Caco-2 (cell line): ENCODE measurements around the gene SLC2A9. TPM values are rescaled to one million over a fixed set of nuclear protein-coding genes. Genes with fewer than 3 reads are reported as not detected.

ENCODE experiments used
- BruUV-seq: library from RNA; stranded (reverse); fragments of 400-500 nt; replicated peaks from 2 replicates; lab custom pipeline; 2021; lab: Mats Ljungman, UMichigan
- CTCF ChIA-PET: fragments of 300-600 bp; sonication (Branson Sonifier 250); formaldehyde crosslinking; loops from one replicate; lab custom pipeline; 2022; ENCODE audit warnings: antibody characterized with exemption; lab: Charles Lee
- POLR2A ChIA-PET: fragments of 300-600 bp; sonication (Branson Sonifier 250); formaldehyde crosslinking; loops from one replicate; lab custom pipeline; 2022; ENCODE audit warnings: antibody characterized with exemption; lab: Charles Lee
- DNase-seq, 2 experiments: peaks; one replicate each; pipeline versions ENCODE4 v3.0.0 to v3.0.0-alpha.2; 2020 to 2022
- H3K27me3 ChIP-seq: replicated peaks from 2 replicates; pipeline ENCODE4 v1.6.0; 2011; ENCODE audit warnings: low read length; ENCODE audit not compliant: control insufficient read depth, insufficient read depth
- H3K36me3 ChIP-seq: 2 replicates; pipeline ENCODE4 v1.5.1; 2011; ENCODE audit warnings: low read length; ENCODE audit not compliant: control insufficient read depth, insufficient read depth
- H3K4me1 ChIP-seq: fragments of 250-450 bp; sonication (Bioruptor Pico); 2 replicates; pipeline ENCODE4 v1.5.1; 2020; ENCODE audit warnings: mild to moderate bottlenecking
- H3K4me3 ChIP-seq: 2 replicates; pipeline ENCODE4 v1.5.1; 2011; ENCODE audit warnings: low read depth, mild to moderate bottlenecking, control low read depth, low read length
- H3K9me3 ChIP-seq: fragments of 250-450 bp; sonication (Bioruptor Pico); 2 replicates; pipeline ENCODE4 v1.5.1; 2020; ENCODE audit warnings: mild to moderate bottlenecking, moderate library complexity
- H3K27ac Mint-ChIP-seq: one replicate; pipeline ENCODE4 v1.8.0; 2022; ENCODE audit warnings: mixed read lengths; ENCODE audit not compliant: unreplicated experiment
- H3K27me3 Mint-ChIP-seq: one replicate; pipeline ENCODE4 v1.8.0; 2022; ENCODE audit warnings: mixed read lengths; ENCODE audit not compliant: insufficient read depth, unreplicated experiment
- H3K36me3 Mint-ChIP-seq: one replicate; pipeline ENCODE4 v1.8.0; 2022; ENCODE audit warnings: mild to moderate bottlenecking, mixed read lengths; ENCODE audit not compliant: insufficient read depth, unreplicated experiment
- H3K4me1 Mint-ChIP-seq: one replicate; pipeline ENCODE4 v1.8.0; 2022; ENCODE audit warnings: low read depth, mixed read lengths; ENCODE audit not compliant: unreplicated experiment
- H3K4me3 Mint-ChIP-seq: one replicate; pipeline ENCODE4 v1.8.0; 2022; ENCODE audit warnings: mild to moderate bottlenecking, moderate library complexity, mixed read lengths; ENCODE audit not compliant: unreplicated experiment
- H3K9me3 Mint-ChIP-seq: one replicate; pipeline ENCODE4 v1.8.0; 2022; ENCODE audit warnings: mixed read lengths; ENCODE audit not compliant: unreplicated experiment
- intact Hi-C: fragments of 100-400 bp; cut with micrococcal nuclease; formaldehyde crosslinking; loops from one replicate; pipeline ENCODE4 v1.10.0; 2022; ENCODE audit not compliant: unreplicated experiment
- total RNA-seq: library from RNA; stranded (reverse); gene quantifications from 2 replicates; pipeline ENCODE4 v1.2.3, GENCODE V29; 2022
- TF ChIP-seq, protein P1 (sequence below), 2 experiments: fragments of 200-600 bp in 1 of 2; IDR thresholded peaks; 1 replicate in 1 of 2; 2 replicates in 1 of 2; pipeline versions ENCODE4 v1.5.1 to v1.8.0; 2011 to 2022; ENCODE audit warnings: antibody characterized with exemption in 1 of 2, control low read depth in 1 of 2, inconsistent platforms in 1 of 2, low read depth in 1 of 2, low read length in 1 of 2, mild to moderate bottlenecking in 1 of 2, moderate library complexity in 1 of 2; ENCODE audit not compliant: insufficient read depth in 1 of 2, severe bottlenecking in 1 of 2, unreplicated experiment in 1 of 2

The SLC2A9 gene
- total RNA-seq, 1 experiment from 2014 or later = 21.0 TPM

- CTCF ChIA-PET = no interaction called here
- BruUV-seq = no TSS peak
- no peaks in the 10 kb centered on the region for H3K27me3 Mint-ChIP-seq
- H3K27ac Mint-ChIP-seq = no peak overlapping the region
- Histone ChIP-seq H3K4me1 (no peaks in the 10 kb centered on the region), H3K4me3 (no peak overlapping the region), H3K9me3 (no peaks in the 10 kb centered on the region), H3K36me3 (no peaks in the 10 kb centered on the region; the same call in 1 of the 2 replicates), H3K27me3 (no peaks in the 10 kb centered on the region)
- H3K4me3 Mint-ChIP-seq = no peak overlapping the region
- no peaks in the 10 kb centered on the region for H3K4me1 Mint-ChIP-seq
- no peaks in the 10 kb centered on the region for H3K9me3 Mint-ChIP-seq
- intact Hi-C loops = no loop called here
- POLR2A ChIA-PET = no interaction called here
- TF ChIP-seq, protein P1, sequence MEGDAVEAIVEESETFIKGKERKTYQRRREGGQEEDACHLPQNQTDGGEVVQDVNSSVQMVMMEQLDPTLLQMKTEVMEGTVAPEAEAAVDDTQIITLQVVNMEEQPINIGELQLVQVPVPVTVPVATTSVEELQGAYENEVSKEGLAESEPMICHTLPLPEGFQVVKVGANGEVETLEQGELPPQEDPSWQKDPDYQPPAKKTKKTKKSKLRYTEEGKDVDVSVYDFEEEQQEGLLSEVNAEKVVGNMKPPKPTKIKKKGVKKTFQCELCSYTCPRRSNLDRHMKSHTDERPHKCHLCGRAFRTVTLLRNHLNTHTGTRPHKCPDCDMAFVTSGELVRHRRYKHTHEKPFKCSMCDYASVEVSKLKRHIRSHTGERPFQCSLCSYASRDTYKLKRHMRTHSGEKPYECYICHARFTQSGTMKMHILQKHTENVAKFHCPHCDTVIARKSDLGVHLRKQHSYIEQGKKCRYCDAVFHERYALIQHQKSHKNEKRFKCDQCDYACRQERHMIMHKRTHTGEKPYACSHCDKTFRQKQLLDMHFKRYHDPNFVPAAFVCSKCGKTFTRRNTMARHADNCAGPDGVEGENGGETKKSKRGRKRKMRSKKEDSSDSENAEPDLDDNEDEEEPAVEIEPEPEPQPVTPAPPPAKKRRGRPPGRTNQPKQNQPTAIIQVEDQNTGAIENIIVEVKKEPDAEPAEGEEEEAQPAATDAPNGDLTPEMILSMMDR (IDR thresholded peaks at IDR 0.05; ENCODE audit: insufficient read depth in 1 of 2, low read depth in 1 of 2, low read length in 1 of 2, severe bottlenecking in 1 of 2, unreplicated experiment in 1 of 2) = no peak
- H3K36me3 Mint-ChIP-seq = peaks cover 6% of the 10 kb centered on the region
- DNase-seq = no peak
Measured at GRCh38 chr4:9989918-9990635, 31.2 kb downstream of the SLC2A9 start.

- no peaks in the 10 kb centered on the region for H3K9me3 ChIP-seq
- H3K27ac Mint-ChIP-seq = no peak overlapping the region
- POLR2A ChIA-PET = interaction anchor here (0.6 kb wide), 1 partner anchor 33 kb away, joined by 3 read pairs; no protein-coding TSS in a partner anchor
- CTCF ChIA-PET = no interaction called here
- no TSS peak for BruUV-seq
- H3K4me3 ChIP-seq = no peak overlapping the region
- H3K4me1 Mint-ChIP-seq = no peaks in the 10 kb centered on the region
- DNase-seq = no peak
- no peaks in the 10 kb centered on the region for H3K27me3 Mint-ChIP-seq
- H3K4me3 Mint-ChIP-seq = no peak overlapping the region
- peaks cover 6% of the 10 kb centered on the region for H3K36me3 Mint-ChIP-seq
- no peaks in the 10 kb centered on the region for H3K9me3 Mint-ChIP-seq
- TF ChIP-seq, protein P1 (IDR thresholded peaks at IDR 0.05; ENCODE audit: insufficient read depth in 1 of 2, low read depth in 1 of 2, low read length in 1 of 2, severe bottlenecking in 1 of 2, unreplicated experiment in 1 of 2) = no peak
- H3K36me3 ChIP-seq = no peaks in the 10 kb centered on the region; the same call in 1 of the 2 replicates
- H3K27me3 ChIP-seq = no peaks in the 10 kb centered on the region
- no peaks in the 10 kb centered on the region for H3K4me1 ChIP-seq
- intact Hi-C loops = no loop called here
Measured at GRCh38 chr4:9988933-9989332, 32.4 kb downstream of the SLC2A9 start.

DNA sequence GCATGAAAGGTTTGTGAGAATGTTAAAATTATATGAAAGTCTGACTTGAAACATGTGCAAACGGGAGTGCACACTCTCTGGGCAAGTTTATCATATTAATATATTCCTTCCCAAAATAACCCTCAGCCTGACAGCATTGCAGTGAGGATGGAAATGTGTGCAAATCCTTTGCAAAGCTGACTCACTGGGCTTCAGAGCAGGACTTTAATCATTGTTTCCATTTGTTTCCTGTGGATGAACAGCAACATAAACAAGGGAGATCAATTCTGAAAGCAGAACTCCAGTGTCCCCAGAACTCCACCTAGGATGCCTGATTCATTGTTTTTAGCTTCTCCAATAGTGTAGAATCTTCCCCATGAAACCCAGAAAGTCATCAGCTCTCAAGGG lies 32.9 kb downstream of the SLC2A9 start:
- TF ChIP-seq, protein P1 (IDR thresholded peaks at IDR 0.05; ENCODE audit: insufficient read depth in 1 of 2, low read depth in 1 of 2, low read length in 1 of 2, severe bottlenecking in 1 of 2, unreplicated experiment in 1 of 2) = no peak
- CTCF ChIA-PET = no interaction called here
- BruUV-seq = no TSS peak
- Histone ChIP-seq H3K4me3 (no peak overlapping the region), H3K9me3 (no peaks in the 10 kb centered on the region), H3K4me1 (no peaks in the 10 kb centered on the region), H3K36me3 (no peaks in the 10 kb centered on the region), H3K27me3 (no peaks in the 10 kb centered on the region)
- Mint-ChIP-seq H3K9me3 (no peaks in the 10 kb centered on the region), H3K27ac (no peak overlapping the region), H3K36me3 (peaks cover 4% of the 10 kb centered on the region), H3K4me1 (no peaks in the 10 kb centered on the region), H3K27me3 (no peaks in the 10 kb centered on the region), H3K4me3 (no peak overlapping the region)
- intact Hi-C loops = no loop called here
- DNase-seq = no peak
- POLR2A ChIA-PET = interaction anchor here (0.6 kb wide), 1 partner anchor 34 kb away, joined by 3 read pairs; no protein-coding TSS in a partner anchor
